ENCODE results near the gene CMTM3.

GRCh38 chr16:66610111-66610820 is 5.8 kb downstream of the CMTM3 start:
- TF ChIP-seq CTCF (IDR thresholded peaks at IDR 0.05) (no peak), POLR2A (IDR thresholded peaks at IDR 0.05) (no peak)
